ENCODE measurements around the gene PKD1.

Gene PKD1

GRCh38 chr16:2087748-2088631, 47.7 kb downstream of the PKD1 start:
- H2BK15ac ChIP-seq (ENCODE audit: low read depth, poor library complexity, severe bottlenecking), result no peak overlapping the region
- H3K4me3 ChIP-seq (ENCODE audit: insufficient read depth in 1 of 2, low read depth in 1 of 2, low read length in 2 of 2), result no peak overlapping the region
- H2BK12ac ChIP-seq (ENCODE audit: low read length in 2 of 2), result no peak overlapping the region
- no peak overlapping the region for H2BK120ac ChIP-seq (ENCODE audit: low read depth, low read length)
- H3K9ac ChIP-seq (ENCODE audit: low read length), result no peak overlapping the region
- H3K9me3 ChIP-seq (ENCODE audit: control insufficient read depth, low read length), result no peaks in the 10 kb centered on the region
- no peak overlapping the region for H3K27ac ChIP-seq (ENCODE audit: low read length, poor library complexity, severe bottlenecking)
- DNase-seq, result no peak
- no peak overlapping the region for H4K91ac ChIP-seq (ENCODE audit: low read length)
- H3K14ac ChIP-seq (ENCODE audit: low read length in 2 of 2), result no peak overlapping the region
- 97% methylated on average over 41 of the region's 41 CpGs for WGBS
- H3K4me1 ChIP-seq (ENCODE audit: control insufficient read depth, insufficient read depth, low read depth, low read length), result peaks cover 45% of the 10 kb centered on the region
- no peak overlapping the region for H2BK5ac ChIP-seq (ENCODE audit: low read depth, low read length, poor library complexity, severe bottlenecking)
- no peak overlapping the region for H3K18ac ChIP-seq (ENCODE audit: low read depth in 1 of 2, low read length in 2 of 2)
- peaks cover 75 to 98% of the 10 kb centered on the region in 2 experiments for H3K36me3 ChIP-seq (ENCODE audit: control insufficient read depth in 1 of 2, insufficient read depth in 2 of 2, low read depth in 1 of 2, low read length in 2 of 2)
- no peak overlapping the region for H2AFZ ChIP-seq (ENCODE audit: low read depth, low read length)
- H3K23ac ChIP-seq (ENCODE audit: low read length in 2 of 2), result no peak overlapping the region
- no peak overlapping the region for H3K4me2 ChIP-seq (ENCODE audit: low read length, poor library complexity, severe bottlenecking)
- H3K4ac ChIP-seq (ENCODE audit: low read depth in 1 of 2, low read length in 2 of 2), result no peak overlapping the region
- H3K27me3 ChIP-seq (ENCODE audit: control insufficient read depth in 1 of 2, insufficient read depth in 1 of 2, low read length in 2 of 2), result no peaks in the 10 kb centered on the region
- peaks cover 5% of the 10 kb centered on the region for H3K79me1 ChIP-seq (replicated peaks; ENCODE audit: low read length, poor library complexity, severe bottlenecking)
- no peak overlapping the region for H4K8ac ChIP-seq (ENCODE audit: low read length)
- no peak overlapping the region for H2AK5ac ChIP-seq (ENCODE audit: low read length, severe bottlenecking)

DNA sequence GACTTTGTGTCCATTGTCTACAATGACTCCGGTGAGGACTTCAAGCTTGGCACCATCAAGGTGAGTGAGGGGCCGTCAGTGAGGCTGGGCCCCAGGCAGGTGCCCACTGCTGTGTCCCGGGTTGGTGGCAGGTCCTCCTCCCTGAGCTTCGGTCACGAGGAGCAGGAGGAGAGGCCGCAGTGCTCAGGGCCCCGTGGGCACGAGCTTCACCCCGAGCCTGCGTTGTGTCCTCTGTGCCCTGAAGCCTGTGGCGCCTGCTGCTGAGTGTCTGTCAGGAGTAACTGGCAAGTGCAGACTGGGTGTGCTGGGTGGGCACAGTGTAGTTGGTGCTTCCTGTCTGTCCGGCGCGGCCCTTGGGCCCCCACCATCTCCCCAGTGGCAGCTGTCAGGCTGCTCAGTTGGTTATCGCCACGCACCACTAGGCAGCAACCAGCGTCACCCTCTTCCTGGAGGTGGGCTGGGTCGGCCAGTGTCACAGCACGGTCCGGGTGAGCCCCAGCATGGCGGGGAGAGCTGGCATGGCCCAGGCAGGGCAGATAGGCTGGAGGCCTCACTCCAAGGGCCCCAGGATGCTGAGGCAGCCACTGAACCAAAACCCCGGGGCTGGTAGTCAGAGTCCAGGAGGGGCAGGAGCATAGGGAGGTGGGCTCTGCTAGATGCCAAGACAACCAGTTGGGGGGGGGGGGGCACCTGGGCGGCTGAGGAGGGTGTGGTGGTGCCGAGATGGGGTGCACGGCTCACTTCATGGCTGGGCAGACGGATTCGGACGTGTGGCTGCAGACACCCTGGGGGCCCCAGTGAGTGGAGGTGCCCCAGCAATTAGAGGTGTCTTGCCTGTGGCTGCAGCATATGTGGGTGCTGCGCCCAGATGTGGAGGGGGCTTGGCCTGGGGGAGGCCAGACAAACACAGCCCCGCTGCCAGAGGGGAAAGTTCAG, 48.6 kb downstream of the PKD1 start:
- no peak overlapping the region for H4K8ac ChIP-seq (ENCODE audit: low read length)
- H3K4me1 ChIP-seq (ENCODE audit: control insufficient read depth, insufficient read depth, low read depth, low read length), result peaks cover 43% of the 10 kb centered on the region
- no peaks in the 10 kb centered on the region for H3K27me3 ChIP-seq (ENCODE audit: control insufficient read depth in 1 of 2, insufficient read depth in 1 of 2, low read length in 2 of 2)
- H2BK12ac ChIP-seq (ENCODE audit: low read length in 2 of 2), result no peak overlapping the region
- no peak overlapping the region for H4K91ac ChIP-seq (ENCODE audit: low read length)
- no peak overlapping the region for H3K14ac ChIP-seq (ENCODE audit: low read length in 2 of 2)
- H3K4me2 ChIP-seq (ENCODE audit: low read length, poor library complexity, severe bottlenecking), result no peak overlapping the region
- no peak overlapping the region for H3K9ac ChIP-seq (ENCODE audit: low read length)
- no peak for DNase-seq
- no peak overlapping the region for H2BK120ac ChIP-seq (ENCODE audit: low read depth, low read length)
- H2BK15ac ChIP-seq (ENCODE audit: low read depth, poor library complexity, severe bottlenecking), result no peak overlapping the region
- H2AFZ ChIP-seq (ENCODE audit: low read depth, low read length), result no peak overlapping the region
- no peak overlapping the region for H3K27ac ChIP-seq (ENCODE audit: low read length, poor library complexity, severe bottlenecking)
- no peak overlapping the region for H3K18ac ChIP-seq (ENCODE audit: low read depth in 1 of 2, low read length in 2 of 2)
- WGBS, result 96% methylated on average over 27 of the region's 30 CpGs
- no peak overlapping the region for H3K4me3 ChIP-seq (ENCODE audit: insufficient read depth in 1 of 2, low read depth in 1 of 2, low read length in 2 of 2)
- no peak overlapping the region for H3K23ac ChIP-seq (ENCODE audit: low read length in 2 of 2)
- no peak overlapping the region for H2BK5ac ChIP-seq (ENCODE audit: low read depth, low read length, poor library complexity, severe bottlenecking)
- H3K9me3 ChIP-seq (ENCODE audit: control insufficient read depth, low read length), result no peaks in the 10 kb centered on the region
- peaks cover 7% of the 10 kb centered on the region for H3K79me1 ChIP-seq (replicated peaks; ENCODE audit: low read length, poor library complexity, severe bottlenecking)
- H3K36me3 ChIP-seq (ENCODE audit: control insufficient read depth in 1 of 2, insufficient read depth in 2 of 2, low read depth in 1 of 2, low read length in 2 of 2), result peaks cover 75 to 98% of the 10 kb centered on the region in 2 experiments
- H3K4ac ChIP-seq (ENCODE audit: low read depth in 1 of 2, low read length in 2 of 2), result no peak overlapping the region
- no peak overlapping the region for H2AK5ac ChIP-seq (ENCODE audit: low read length, severe bottlenecking)

GRCh38 chr16:2086106-2086742, 49.5 kb downstream of the PKD1 start:
- Histone ChIP-seq H2AK5ac (ENCODE audit: low read length, severe bottlenecking) (no peak overlapping the region), H3K36me3 (ENCODE audit: control insufficient read depth in 1 of 2, insufficient read depth in 2 of 2, low read depth in 1 of 2, low read length in 2 of 2) (peaks cover 77 to 98% of the 10 kb centered on the region in 2 experiments), H2BK12ac (ENCODE audit: low read length in 2 of 2) (no peak overlapping the region), H3K27ac (ENCODE audit: low read length, poor library complexity, severe bottlenecking) (no peak overlapping the region), H4K8ac (ENCODE audit: low read length) (no peak overlapping the region), H3K14ac (ENCODE audit: low read length in 2 of 2) (no peak overlapping the region), H3K23ac (ENCODE audit: low read length in 2 of 2) (no peak overlapping the region), H3K4ac (ENCODE audit: low read depth in 1 of 2, low read length in 2 of 2) (no peak overlapping the region), H3K9ac (ENCODE audit: low read length) (no peak overlapping the region), H4K91ac (ENCODE audit: low read length) (no peak overlapping the region), H3K79me1 (replicated peaks; ENCODE audit: low read length, poor library complexity, severe bottlenecking) (peaks cover 5% of the 10 kb centered on the region), H3K4me3 (ENCODE audit: insufficient read depth in 1 of 2, low read depth in 1 of 2, low read length in 2 of 2) (no peak overlapping the region), H3K4me2 (ENCODE audit: low read length, poor library complexity, severe bottlenecking) (no peak overlapping the region), H3K4me1 (ENCODE audit: control insufficient read depth, insufficient read depth, low read depth, low read length) (peaks cover 37% of the 10 kb centered on the region), H3K27me3 (ENCODE audit: control insufficient read depth in 1 of 2, insufficient read depth in 1 of 2, low read length in 2 of 2) (no peaks in the 10 kb centered on the region), H2BK15ac (ENCODE audit: low read depth, poor library complexity, severe bottlenecking) (no peak overlapping the region), H2AFZ (ENCODE audit: low read depth, low read length) (no peak overlapping the region), H2BK5ac (ENCODE audit: low read depth, low read length, poor library complexity, severe bottlenecking) (no peak overlapping the region), H3K18ac (ENCODE audit: low read depth in 1 of 2, low read length in 2 of 2) (no peak overlapping the region), H3K9me3 (ENCODE audit: control insufficient read depth, low read length) (no peaks in the 10 kb centered on the region), H2BK120ac (ENCODE audit: low read depth, low read length) (no peak overlapping the region)
- 96% methylated on average over 27 of the region's 27 CpGs for WGBS
- DNase-seq, result no peak

Measured in mesenchymal stem cell (in vitro differentiated cells and primary cell).